ENCODE measurements around the gene MMP19.

- TF ChIP-seq CTCF (conservative IDR thresholded peaks at IDR 0.05; ENCODE audit: low read depth, low read length) = no peak
- TF ChIP-seq EZH2 (IDR thresholded peaks at IDR 0.05; ENCODE audit: low read length, unreplicated experiment) = no peak
Measured at GRCh38 chr12:55874443-55874842, 31.7 kb upstream of the MMP19 start.
